K562 (cell line): ENCODE measurements around the gene AIFM1. TPM values are rescaled to one million over a fixed set of nuclear protein-coding genes. Genes with fewer than 3 reads are reported as not detected.

Source experiments
- ATF7 ChIP-seq: fragments of 450-650 bp; IDR thresholded peaks from 2 replicates; pipeline ENCODE4 v1.7.1; 2014; ENCODE audit warnings: mild to moderate bottlenecking, moderate library complexity
- CUX1 ChIP-seq: fragments of 200-800 bp; sonication (Bioruptor generic); IDR thresholded peaks from 2 replicates; pipeline ENCODE4 v1.6.1; 2016; ENCODE audit warnings: missing genetic modification characterization, missing compliant biosample characterization
- RAD21 ChIP-seq, 2 experiments: fragments of 250-450 bp in 1 of 2; fragments of 450-650 bp in 1 of 2; sonication (Bioruptor Pico) in 1 of 2; formaldehyde crosslinking in 1 of 2; IDR thresholded peaks in 1 of 2; conservative IDR thresholded peaks in 1 of 2; 2 replicates each; pipeline versions ENCODE4 v1.4.0 to v1.8.0; 2020 to 2022; ENCODE audit warnings: mild to moderate bottlenecking in 2 of 2, moderate library complexity in 1 of 2
- SETDB1 ChIP-seq: IDR thresholded peaks from one replicate; pipeline ENCODE4 v1.6.1; 2012; ENCODE audit warnings: low read length, control low read depth, inconsistent platforms
- ZNF431 ChIP-seq: sonication (generic); formaldehyde crosslinking; IDR thresholded peaks from 2 replicates; pipeline ENCODE4 v1.8.0; 2022; ENCODE audit warnings: mild to moderate bottlenecking, missing genetic modification reagents
- ZNF766 ChIP-seq: fragments of 200-800 bp; sonication (Bioruptor generic); conservative IDR thresholded peaks from 2 replicates; pipeline ENCODE4 v1.6.1; 2016; ENCODE audit warnings: missing genetic modification characterization, missing compliant biosample characterization
- polyA plus RNA-seq, 8 experiments: library from polyadenylated mRNA; depleted of rRNA in 4 of 8; stranded (reverse) in 5 of 8; unstranded in 3 of 8; fragments of >200 nt; fragmentation: Nextera tagmentation in 2 of 8; fragmentation: Illumina TruSeq in 1 of 8; extraction: Ambion mirVana in 2 of 8; extraction: Trizol in 1 of 8; gene quantifications; 2 replicates each; pipeline versions ENCODE4 v1.2.1 to v1.2.3, GENCODE V29; 2011 to 2014; ENCODE audit warnings: inconsistent platforms in 1 of 8, missing spikeins in 1 of 8
- total RNA-seq, 7 experiments: library from RNA; depleted of rRNA in 6 of 7; stranded (reverse); fragments of >200 nt in 6 of 7; fragmentation: Illumina TruSeq in 2 of 7; extraction: Trizol in 2 of 7; gene quantifications; 2 replicates each; pipeline versions ENCODE4 v1.2.1 to v1.2.3, GENCODE V29; 2011 to 2021; ENCODE audit warnings: low replicate concordance in 1 of 7
- TF ChIP-seq, protein P1 (sequence below), 2 experiments: fragments of 450-650 bp in 1 of 2; sonication (generic) in 1 of 2; formaldehyde crosslinking in 1 of 2; IDR thresholded peaks; 2 replicates each; pipeline versions ENCODE4 v1.7.1 to v1.9.0; 2016 to 2022; ENCODE audit warnings: inconsistent platforms in 1 of 2, mild to moderate bottlenecking in 1 of 2, missing genetic modification reagents in 1 of 2

AIFM1 gene
- total and polyA plus RNA-seq, 9 of the 15 experiments (the other 6 are each of a cell fraction or from before 2014, with no cell fraction given): 51.0 to 117 (median 91.2) TPM

DNA sequence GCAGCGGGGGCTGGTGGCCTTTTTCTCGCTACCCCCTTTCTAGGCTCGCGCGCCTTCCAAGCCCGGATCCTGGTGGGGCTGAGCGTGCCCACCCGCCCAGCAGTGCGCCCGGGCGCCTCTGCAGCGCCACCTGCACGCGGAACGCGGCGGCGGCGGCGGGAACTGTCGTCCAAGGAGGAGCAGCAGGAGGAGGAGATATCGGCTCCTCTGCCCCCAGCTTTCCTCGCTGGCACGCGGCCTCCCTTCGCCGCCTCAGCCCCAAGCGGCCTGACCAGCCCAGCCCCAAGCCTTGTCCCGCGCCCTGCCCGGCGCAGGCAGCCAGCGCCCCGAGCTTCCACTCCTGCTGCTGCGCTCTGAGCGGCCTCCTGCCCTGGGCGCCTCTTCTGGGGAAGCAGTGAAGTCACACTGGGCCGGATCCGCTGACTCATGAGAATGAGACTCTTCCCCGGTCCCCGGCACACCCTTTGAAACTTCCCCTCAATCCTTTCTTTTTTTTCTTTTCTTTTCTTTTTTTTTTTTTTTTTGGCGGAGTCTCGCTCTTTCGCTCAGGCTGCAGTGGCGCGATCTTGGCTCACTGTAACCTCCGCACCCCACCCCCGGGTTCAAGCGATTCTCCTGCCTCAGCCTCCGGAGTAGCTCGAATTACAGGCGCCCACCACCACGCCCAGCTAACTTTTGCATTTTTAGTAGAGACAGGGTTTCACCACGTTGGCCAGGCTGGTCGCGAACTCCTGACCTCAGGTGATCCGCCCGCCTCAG, 44.7 kb downstream of the AIFM1 start (continued):
- TF ChIP-seq CUX1 (no peak), ZNF766 (CRISPR knock-in tag) (no peak), ATF7 (no peak; the same call in 1 of the 2 replicates), RAD21 (CRISPR knock-in tag; conservative IDR thresholded peaks at IDR 0.05 in 1 of 2, IDR thresholded peaks at IDR 0.05 in 1 of 2) (peak; percentile 55 to 64), SETDB1 (no peak), ZNF431 (CRISPR knock-in tag) (no peak)
- TF ChIP-seq, protein P1, sequence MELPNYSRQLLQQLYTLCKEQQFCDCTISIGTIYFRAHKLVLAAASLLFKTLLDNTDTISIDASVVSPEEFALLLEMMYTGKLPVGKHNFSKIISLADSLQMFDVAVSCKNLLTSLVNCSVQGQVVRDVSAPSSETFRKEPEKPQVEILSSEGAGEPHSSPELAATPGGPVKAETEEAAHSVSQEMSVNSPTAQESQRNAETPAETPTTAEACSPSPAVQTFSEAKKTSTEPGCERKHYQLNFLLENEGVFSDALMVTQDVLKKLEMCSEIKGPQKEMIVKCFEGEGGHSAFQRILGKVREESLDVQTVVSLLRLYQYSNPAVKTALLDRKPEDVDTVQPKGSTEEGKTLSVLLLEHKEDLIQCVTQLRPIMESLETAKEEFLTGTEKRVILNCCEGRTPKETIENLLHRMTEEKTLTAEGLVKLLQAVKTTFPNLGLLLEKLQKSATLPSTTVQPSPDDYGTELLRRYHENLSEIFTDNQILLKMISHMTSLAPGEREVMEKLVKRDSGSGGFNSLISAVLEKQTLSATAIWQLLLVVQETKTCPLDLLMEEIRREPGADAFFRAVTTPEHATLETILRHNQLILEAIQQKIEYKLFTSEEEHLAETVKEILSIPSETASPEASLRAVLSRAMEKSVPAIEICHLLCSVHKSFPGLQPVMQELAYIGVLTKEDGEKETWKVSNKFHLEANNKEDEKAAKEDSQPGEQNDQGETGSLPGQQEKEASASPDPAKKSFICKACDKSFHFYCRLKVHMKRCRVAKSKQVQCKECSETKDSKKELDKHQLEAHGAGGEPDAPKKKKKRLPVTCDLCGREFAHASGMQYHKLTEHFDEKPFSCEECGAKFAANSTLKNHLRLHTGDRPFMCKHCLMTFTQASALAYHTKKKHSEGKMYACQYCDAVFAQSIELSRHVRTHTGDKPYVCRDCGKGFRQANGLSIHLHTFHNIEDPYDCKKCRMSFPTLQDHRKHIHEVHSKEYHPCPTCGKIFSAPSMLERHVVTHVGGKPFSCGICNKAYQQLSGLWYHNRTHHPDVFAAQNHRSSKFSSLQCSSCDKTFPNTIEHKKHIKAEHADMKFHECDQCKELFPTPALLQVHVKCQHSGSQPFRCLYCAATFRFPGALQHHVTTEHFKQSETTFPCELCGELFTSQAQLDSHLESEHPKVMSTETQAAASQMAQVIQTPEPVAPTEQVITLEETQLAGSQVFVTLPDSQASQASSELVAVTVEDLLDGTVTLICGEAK (IDR thresholded peaks at IDR 0.05): no peak; the same call in 1 of the 2 replicates
- TF ChIP-seq, protein P1 (CRISPR knock-in tag; IDR thresholded peaks at IDR 0.05): no peak
